HPDE6-E6E7 (cell line): ENCODE data around the gene LAMA3.
"Not testable (repeated sequence)": the region's sequence is repeated elsewhere in the genome, so short reads cannot be mapped to it uniquely, and the experiment has no call there.

Experiments
- DNase-seq: peaks from one replicate; pipeline ENCODE4 v3.0.0; 2011; ENCODE audit warnings: missing footprints; ENCODE audit errors: extremely low spot score

Gene LAMA3

GRCh38 chr18:23703057-23703986 is 14.1 kb downstream of the LAMA3 start:
- DNase-seq = peak; percentile 37

- DNase-seq = no peak
Measured at GRCh38 chr18:23703987-23704384, 14.7 kb downstream of the LAMA3 start.

GRCh38 chr18:23704806-23705205 is 15.6 kb downstream of the LAMA3 start:
- DNase-seq = no peak

GRCh38 chr18:23706971-23707640 is 17.9 kb downstream of the LAMA3 start:
- DNase-seq = no peak

- peak; percentile 38 for DNase-seq
Measured at GRCh38 chr18:23710068-23710527, 20.8 kb downstream of the LAMA3 start.

GRCh38 chr18:23710946-23711345 is 21.7 kb downstream of the LAMA3 start:
- DNase-seq = no peak

- no peak for DNase-seq
Measured at GRCh38 chr18:23711426-23711825, 22.2 kb downstream of the LAMA3 start.

- DNase-seq = no peak
Measured at GRCh38 chr18:23712445-23712844, 23.2 kb downstream of the LAMA3 start.

- DNase-seq = no peak
Measured at GRCh38 chr18:23714576-23714975, 25.3 kb downstream of the LAMA3 start.

- not testable (repeated sequence) for DNase-seq
Measured at GRCh38 chr18:23716079-23716478, 26.8 kb downstream of the LAMA3 start.

- peak; percentile 70 for DNase-seq
Measured at GRCh38 chr18:23716516-23716915, 27.3 kb downstream of the LAMA3 start.

GRCh38 chr18:23716966-23717365 is 27.7 kb downstream of the LAMA3 start:
- DNase-seq = peak; percentile 35

GRCh38 chr18:23718243-23718720 is 29.0 kb downstream of the LAMA3 start:
- DNase-seq = peak; percentile 36

- DNase-seq = no peak
Measured at GRCh38 chr18:23718731-23719130, 29.5 kb downstream of the LAMA3 start.

GRCh38 chr18:23719634-23720201 is 30.5 kb downstream of the LAMA3 start:
- DNase-seq = peak; percentile 81

GRCh38 chr18:23721696-23722480 is 32.6 kb downstream of the LAMA3 start:
- no peak for DNase-seq

- no peak for DNase-seq
Measured at GRCh38 chr18:23722646-23723045, 33.4 kb downstream of the LAMA3 start.

- no peak for DNase-seq
Measured at GRCh38 chr18:23723121-23723520, 33.9 kb downstream of the LAMA3 start.

- DNase-seq = no peak
Measured at GRCh38 chr18:23724681-23725080, 35.4 kb downstream of the LAMA3 start.

GRCh38 chr18:23725351-23725750 is 36.1 kb downstream of the LAMA3 start:
- DNase-seq = no peak

- DNase-seq = no peak
Measured at GRCh38 chr18:23725827-23726661, 36.8 kb downstream of the LAMA3 start.
